ENCODE data around the gene KRT39.

The KRT39 gene

GRCh38 chr17:40978575-40979151 is 11.9 kb upstream of the KRT39 start:
- no peak for DNase-seq

GRCh38 chr17:40975516-40975915 is 8.8 kb upstream of the KRT39 start:
- no peak for DNase-seq

GRCh38 chr17:40974366-40974765 is 7.6 kb upstream of the KRT39 start:
- no peak for DNase-seq

- no peak for DNase-seq
Measured at GRCh38 chr17:40967582-40967981, 834 bp upstream of the KRT39 start.

- no peak for DNase-seq
Measured at GRCh38 chr17:40963838-40964237, 2.9 kb downstream of the KRT39 start.

GRCh38 chr17:40962059-40962561 is 4.6 kb downstream of the KRT39 start:
- DNase-seq: no peak

- no peak for DNase-seq
Measured at GRCh38 chr17:40961591-40961990, 5.2 kb downstream of the KRT39 start.

GRCh38 chr17:40960144-40960543 is 6.6 kb downstream of the KRT39 start:
- no peak for DNase-seq

GRCh38 chr17:40958086-40958953 is 8.4 kb downstream of the KRT39 start:
- no peak for DNase-seq

- DNase-seq: peak; percentile 47
Measured at GRCh38 chr17:40956401-40957254, 10.1 kb downstream of the KRT39 start.

GRCh38 chr17:40953881-40954280 is 12.9 kb downstream of the KRT39 start:
- DNase-seq: no peak

- DNase-seq: no peak
Measured at GRCh38 chr17:40952661-40953060, 14.1 kb downstream of the KRT39 start.

- no peak for DNase-seq
Measured at GRCh38 chr17:40952154-40952553, 14.6 kb downstream of the KRT39 start.

- no peak for DNase-seq
Measured at GRCh38 chr17:40951011-40951622, 15.6 kb downstream of the KRT39 start.

- DNase-seq: peak; percentile 26
Measured at GRCh38 chr17:40950176-40950575, 16.6 kb downstream of the KRT39 start.

GRCh38 chr17:40949418-40949817 is 17.3 kb downstream of the KRT39 start:
- peak; percentile 74 for DNase-seq

GRCh38 chr17:40947929-40948328 is 18.8 kb downstream of the KRT39 start:
- DNase-seq: no peak

GRCh38 chr17:40945414-40945813 is 21.3 kb downstream of the KRT39 start:
- no peak for DNase-seq

- DNase-seq: no peak
Measured at GRCh38 chr17:40944531-40944930, 22.2 kb downstream of the KRT39 start.

GRCh38 chr17:40942553-40942952 is 24.2 kb downstream of the KRT39 start:
- DNase-seq: no peak

GRCh38 chr17:40940266-40940665 is 26.5 kb downstream of the KRT39 start:
- DNase-seq: no peak

GRCh38 chr17:40938981-40939380 is 27.8 kb downstream of the KRT39 start:
- no peak for DNase-seq

- DNase-seq: no peak
Measured at GRCh38 chr17:40937384-40937819, 29.3 kb downstream of the KRT39 start, which contains the start of gene KRT23. TSS of gene KRT23 (minus strand) at chr17:40937646. CDS start at chr17:40936603, 1,043 bp downstream.
